Dedifferentiated amniotic fluid mesenchymal stem cell (primary cell): ENCODE results near the gene CISH.

ENCODE experiments used
- DNase-seq: peaks from one replicate; pipeline ENCODE4 v3.0.0-alpha.2; 2016; ENCODE audit errors: extremely low spot score

Gene CISH

DNA sequence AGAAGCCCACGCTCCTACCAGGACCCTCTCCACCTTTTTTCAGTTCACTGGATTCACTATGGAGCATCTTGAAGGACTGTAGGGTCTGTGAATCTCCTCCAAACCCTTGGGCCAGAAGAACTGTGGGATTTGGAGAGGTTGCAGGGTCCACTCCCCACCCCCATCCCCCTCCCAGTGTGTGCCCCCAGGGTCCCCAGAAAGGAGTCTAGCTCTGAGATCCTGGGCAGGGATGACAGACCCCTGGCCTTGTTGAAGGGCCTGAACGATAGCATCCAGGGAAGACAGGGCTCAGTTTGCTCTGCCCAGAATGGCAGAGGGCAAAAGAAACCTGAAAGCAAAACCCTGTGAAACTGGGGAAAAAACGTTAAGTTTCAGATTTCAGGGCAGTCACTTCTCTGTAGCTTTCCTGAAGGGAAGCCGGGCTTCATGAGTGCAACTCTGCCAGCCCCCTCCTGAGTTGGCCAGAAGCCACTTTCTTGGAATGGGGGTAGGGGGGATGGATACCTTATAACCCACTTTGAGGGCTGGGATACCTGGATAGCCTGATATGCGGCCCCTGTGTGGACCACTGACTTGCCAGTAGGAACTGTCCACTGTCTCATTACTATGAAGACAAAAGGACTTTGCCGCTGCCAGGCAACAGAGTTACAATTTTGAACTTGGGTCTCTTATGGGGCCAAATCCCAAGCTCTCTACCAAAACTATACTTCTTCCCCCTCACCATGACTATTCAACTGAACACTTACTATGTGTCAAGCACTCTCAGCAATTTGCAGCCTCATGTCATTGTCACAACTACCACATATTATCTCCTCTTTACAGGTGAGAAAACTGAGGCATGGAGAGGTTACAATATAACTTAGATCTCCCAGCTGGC lies 1.6 kb upstream of the CISH start:
- DNase-seq, result no peak

DNA sequence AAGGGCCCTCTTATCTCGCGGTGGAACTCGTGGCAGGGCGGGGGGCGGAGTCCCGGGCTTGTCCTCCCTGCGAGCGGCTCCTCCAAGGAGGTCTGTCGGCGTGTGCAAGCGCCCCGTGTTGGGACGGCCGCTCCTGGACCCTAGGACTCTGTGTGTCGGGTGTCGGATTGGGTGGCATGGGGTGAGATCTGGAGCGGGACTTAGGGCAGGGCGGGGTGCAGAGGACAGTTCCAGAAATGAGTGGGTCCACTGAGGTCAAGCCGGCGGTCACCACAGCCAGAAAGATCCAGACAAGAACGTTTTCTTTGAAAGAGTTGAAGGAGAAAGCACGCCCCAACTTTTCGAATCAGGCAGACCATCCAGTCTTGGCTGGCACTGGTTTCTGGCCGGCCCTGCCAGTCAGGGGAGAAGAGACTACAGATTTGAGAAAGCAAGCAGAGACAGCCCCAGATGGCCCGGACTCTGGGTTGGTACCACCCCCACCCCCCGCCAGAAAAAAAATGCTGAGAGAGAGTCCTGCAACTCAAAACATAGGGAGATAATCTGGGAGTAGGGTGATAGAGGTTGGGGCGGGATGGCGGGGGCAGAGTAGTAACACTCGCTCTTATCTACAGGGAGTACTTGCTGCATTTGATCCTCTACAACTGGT lies 784 bp upstream of the CISH start:
- DNase-seq, result no peak

DNA sequence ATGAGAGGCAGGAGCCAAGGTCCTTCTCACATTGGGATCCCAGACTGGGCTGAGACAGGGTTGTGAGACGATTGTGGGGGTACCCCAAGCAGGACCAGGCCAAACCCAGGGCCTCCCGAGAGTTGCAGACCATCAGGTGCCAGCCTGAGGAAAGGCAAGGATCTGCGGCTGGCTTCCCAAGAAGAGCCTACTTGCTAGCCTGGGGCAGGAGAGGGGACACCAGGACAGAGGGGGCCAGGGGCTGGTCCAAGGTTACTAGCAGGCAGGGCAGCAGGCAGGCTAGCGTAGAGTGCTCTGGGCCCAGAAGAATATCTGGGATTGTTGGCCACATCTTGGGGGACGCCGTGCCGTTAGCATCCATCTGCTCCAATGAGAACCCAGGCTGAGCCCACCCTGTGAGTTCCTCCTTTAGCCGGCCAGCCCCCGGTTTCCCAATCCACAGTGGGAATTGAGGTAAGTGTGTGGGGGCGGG lies 546 bp downstream of the CISH start:
- DNase-seq, result no peak

DNA sequence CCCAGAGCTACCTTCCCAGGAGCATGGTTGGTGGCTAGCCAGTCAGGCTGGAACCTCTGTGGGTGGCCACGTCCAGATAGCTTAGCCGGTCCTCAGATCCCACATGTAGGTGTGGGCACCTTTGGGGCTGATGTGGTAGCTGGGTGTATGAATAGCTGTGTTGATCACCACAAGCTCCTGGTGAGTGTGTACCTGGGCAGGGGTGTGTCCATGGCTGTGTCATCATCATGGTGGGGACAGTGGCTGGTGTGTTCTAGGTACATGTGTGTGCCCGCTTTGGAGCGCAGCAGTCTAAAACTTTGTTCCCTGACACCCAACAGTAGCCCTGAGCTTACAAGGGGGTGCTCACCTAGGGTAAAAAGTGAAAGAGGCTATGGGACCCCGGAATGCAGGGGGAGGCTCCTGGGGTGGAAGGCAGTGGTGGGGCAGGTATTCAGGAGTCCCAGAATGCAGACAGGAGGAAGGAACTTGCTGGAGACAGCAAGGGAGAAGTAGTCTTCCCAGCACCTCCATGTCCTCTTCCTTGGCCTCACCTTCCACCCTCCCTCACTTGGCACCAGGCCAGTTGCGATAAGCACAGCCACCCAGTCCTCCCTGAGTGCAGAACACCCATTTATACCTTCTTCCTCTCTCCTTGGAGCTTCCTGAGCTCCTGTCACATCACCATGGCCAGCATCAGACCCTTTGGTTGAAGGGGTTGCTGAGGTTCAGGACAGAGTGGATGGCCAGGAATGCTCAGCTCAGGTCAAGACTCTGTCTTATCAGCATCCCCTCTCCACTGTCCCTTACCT lies 1.2 kb downstream of the CISH start:
- DNase-seq, result no peak

DNA sequence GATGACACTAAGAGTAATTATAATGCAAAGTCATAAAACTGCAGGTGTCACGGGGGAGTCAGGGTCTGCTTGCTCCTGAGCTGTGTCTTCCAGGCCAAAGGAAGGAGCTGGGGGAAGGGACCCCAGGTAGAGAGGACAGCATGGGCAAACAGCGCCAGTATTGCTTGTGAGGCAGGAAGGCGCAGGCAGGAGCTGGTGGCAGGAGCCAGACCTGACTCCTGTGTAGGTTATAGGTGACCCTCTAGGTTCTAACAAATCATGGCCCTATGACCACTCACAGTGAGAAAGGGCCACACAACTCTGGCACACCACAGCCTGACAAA lies 1.9 kb downstream of the CISH start:
- no peak for DNase-seq

DNA sequence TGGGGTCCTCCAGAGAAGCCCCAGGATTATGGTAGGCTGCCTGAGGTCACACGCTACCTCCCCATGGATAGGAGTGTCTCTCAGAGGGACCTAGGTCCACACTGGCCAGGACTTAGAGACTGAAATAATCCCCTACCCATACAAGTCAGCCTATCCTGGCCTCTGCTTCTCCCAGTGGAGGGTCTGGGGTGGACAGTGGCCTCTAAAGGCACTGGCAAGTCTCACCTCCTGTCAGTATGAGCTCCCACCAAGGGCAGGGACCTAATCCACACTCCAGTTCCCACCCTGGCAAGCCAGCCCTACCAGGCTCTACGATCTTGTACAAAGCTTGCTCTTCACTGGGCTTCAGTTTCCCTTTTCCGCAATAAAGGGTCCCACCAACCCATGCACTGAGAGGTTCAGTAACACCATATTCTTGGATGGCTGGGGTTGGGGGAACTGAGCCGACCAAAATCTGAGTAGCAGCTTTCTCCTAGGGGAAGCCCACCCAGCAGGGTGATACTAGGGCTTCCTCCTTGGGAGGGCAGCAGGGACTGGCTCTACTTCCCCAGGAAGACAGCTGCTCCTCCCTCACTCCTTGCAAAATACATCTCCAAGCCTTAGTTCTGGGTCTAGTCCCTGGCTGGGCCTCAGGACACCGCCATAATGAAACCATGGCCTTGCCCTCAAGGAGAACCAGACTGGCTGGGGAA lies 2.4 kb downstream of the CISH start:
- no peak for DNase-seq

DNA sequence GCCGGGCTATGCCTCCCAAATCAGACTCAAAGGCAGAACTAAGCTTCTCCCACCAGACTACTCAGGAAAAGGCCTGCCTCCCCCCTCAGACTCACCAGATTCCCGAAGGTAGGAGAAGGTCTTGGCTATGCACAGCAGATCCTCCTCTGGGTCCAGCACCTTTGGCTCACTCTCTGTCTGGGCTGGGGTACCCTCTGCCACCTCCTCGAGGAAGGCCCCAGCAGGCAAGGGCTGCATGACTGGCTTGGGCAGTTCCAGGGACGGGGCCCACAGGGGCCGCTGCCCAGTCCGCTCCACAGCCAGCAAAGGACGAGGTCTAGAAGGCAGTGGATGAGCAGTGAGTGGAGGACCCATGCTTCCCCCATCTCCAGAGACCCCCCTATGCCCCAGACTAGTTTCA lies 3.3 kb downstream of the CISH start:
- no peak for DNase-seq

DNA sequence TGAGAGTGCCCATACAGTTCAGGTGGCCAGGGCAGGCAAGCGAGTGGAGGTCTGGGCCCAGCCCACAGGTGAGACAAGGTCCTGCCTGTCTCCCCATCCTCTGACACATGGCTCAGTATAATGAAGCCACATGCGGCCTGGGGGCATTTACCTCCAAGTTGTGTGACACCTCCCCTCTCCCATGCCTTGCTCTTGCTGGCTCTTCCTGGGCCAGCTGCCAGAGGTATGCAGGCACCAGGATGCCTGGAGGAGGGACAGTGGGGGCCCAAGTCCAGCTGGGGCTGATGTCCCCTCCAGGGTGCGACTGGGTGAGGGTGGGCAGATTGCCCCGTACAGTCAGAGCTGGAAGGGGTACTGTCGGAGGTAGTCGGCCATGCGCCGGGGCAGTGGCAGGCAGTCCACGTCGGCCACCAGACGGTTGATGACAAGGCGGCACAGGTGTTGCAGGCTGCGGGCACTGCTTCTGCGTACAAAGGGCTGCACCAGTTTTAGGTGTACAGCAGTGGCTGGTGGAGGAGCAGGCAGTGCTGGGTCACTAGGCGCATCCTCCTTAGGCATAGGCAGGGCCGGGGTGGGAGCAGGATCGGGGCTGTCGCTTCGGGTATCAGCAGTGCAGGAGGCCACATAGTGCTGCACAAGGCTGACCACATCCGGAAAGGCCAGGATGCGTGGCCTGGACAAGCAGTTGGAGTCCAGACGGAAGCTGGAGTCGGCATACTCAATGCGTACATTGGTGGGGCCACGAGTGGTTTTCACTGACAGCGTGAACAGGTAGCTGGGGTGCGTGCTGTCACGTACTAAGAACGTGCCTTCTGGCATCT lies 4.1 kb downstream of the CISH start:
- no peak for DNase-seq

DNA sequence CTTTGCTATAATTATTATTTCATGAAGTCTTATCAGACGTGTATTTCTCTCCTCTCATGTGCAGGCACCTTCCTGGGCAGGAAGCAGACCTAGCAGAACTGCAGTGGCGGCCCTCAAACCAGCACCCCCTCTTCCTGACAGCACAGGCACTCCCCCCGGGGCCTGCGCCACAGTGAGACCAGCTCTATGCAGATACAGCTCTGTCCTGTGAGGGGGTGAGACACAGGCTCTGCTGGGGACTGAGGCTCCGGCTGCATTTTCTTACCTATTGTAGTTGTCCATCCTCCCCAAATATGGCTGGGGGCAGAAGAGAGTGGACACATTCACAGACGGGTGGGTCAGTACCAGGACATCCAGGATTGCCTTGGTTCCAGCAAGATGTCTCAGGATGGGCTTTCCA lies 5.0 kb downstream of the CISH start:
- no peak for DNase-seq

DNA sequence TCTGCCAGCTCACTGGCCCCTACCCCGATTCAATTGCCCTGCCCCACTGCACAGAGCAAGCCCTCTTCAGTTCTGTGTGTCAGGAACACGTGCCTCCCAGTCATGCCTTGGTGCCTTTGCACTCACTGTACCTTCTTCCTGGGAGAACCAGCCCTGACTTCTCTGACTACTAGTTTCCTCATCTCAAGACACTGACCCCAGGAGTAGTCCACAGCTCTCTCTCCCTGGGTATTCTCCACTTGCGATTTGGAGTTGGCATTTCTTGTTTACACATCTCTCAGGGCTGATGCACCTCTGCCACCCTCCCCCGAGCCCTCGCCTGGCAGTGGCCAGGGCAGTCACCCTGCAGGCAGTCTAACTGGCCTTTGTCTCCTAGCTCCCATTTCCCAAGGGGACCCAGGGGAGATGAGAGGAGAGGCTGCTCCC lies 5.7 kb downstream of the CISH start:
- no peak for DNase-seq

DNA sequence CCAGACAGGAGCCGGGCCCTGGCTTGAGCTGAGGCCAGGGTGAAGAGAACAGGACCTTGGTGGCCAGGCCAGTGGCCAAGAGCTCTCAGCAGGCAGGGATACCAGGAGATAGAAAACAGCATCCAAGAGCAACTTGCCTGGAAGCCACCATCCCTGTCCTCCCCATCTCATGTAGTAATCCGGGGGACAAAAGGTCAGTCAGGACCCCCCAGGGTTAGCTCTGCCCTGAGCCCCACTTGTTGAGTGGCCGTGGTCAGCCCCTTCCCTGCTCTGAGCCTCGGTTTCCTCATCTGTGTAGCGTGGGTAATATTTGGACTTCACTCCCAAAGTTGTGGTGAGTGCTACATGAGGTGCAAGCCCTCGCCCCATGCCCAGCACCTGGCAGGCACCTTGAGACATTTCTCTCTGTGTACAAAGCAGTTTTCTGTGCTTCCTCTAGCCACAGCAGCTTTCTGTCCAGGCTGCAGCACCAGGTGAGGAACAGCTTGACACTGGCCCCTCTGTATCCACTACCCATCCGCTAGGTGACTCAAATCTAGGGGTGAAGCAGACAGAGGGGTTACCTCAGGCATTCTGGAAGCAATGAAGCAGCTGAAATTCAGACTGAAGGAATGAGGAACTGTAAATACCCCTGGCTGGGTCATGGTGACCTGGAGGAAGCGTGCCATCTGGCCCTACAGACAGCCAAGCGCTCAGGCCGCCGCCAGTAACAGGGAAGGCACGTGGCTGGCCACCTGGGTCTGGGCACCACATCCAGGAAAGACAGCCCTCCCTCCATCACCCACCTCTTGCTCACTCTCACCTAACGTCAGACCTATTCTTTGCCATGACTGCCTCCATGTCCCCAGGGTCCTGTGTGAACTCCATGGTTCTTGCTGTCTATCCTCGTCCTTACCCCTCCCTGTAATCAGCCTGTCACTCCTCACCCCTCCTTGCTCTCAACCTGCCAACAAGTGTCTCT lies 6.7 kb downstream of the CISH start:
- DNase-seq, result no peak

DNA sequence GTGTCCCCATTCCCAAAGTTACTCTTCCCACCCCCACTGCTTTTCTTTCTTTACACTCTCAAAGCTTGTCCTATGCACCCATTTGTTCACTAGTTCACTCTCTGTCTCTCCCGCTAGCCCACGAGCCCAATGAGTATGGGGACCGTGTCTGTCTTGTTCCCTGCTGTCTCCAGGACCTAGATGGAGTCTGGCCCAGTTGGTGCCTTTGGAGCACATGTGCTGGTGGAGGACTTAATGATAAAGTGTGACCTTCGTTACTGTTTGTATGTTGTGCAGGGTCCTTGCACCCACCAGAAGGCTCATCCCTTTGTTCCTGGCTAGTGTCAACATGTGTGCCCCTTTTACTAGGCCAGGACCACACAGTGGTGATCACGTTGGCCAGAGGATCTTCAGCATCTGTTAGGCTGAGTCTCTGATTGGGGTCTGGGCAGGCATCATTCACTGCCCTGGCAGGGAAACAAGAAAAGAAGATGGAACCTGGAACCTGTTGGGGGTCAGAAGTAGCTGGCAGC lies 7.4 kb downstream of the CISH start:
- DNase-seq, result no peak

DNA sequence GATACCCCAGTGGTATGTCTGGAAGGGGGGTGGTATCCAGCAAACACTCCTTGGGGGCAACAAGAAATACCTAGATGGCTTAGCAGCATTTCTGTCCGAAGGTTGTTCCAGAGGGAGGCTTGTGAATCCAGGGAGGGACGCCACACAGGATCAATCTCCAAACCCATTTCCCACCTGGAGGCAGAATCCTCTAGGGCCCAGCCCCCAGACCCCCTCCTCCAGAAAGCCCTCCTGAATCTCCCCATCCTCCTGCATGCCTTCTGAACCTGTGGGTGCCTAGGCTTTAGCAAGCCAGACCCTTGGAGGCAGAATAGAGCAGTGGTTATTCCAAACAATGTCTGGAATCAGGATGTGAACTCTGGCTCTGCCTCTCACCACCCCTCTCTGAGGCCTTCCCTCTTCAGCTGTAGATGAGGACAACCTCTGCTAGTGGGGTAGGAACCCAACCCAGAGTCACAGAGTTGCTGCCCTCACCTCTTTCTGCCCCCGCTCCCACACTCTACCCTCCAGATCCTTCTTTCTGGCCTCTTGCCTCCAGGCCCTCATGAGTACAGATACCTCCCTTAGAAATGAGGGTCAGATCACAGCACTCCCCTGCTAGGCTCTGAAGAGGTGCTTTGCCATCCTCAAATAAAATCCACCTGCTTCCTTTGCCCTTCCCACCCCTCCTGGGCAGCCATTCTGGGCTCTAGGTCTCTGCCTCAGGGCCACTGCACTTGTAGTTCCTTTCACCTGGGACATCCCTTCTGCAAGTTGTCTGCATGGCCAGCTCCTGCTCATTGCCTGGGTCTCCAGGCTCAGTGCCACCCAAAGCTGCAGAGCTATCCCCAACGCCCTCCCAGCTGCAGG lies 8.1 kb downstream of the CISH start:
- no peak for DNase-seq

DNA sequence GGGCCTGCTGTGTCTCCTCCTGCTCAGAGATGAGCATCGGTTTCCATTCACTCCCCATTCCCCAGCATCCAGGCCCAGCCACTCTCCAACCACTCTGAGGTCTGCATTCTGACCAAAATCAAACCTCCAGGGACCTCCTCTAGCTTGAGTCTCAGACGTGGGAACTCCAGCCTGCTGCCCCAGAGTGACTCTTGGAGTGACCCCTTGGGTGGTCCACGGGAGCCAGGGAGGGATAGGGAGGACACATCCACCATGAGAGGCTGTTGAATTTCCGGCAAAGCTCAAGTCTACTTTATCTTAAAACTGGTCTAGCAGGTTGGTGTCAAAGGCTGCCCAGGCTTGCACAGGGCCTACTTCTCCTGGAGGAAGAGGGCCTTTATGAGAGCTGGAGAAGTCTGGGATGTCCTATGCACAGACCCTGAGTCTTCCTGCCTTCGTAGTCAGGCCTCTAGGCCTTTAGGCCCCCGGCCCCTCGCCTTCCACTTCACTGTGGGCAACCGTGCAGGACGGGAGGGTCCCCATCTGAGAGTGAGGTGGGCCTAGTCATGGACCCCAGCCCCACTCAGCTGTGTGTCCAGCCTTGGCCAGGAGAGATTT lies 8.9 kb downstream of the CISH start:
- DNase-seq, result no peak

DNA sequence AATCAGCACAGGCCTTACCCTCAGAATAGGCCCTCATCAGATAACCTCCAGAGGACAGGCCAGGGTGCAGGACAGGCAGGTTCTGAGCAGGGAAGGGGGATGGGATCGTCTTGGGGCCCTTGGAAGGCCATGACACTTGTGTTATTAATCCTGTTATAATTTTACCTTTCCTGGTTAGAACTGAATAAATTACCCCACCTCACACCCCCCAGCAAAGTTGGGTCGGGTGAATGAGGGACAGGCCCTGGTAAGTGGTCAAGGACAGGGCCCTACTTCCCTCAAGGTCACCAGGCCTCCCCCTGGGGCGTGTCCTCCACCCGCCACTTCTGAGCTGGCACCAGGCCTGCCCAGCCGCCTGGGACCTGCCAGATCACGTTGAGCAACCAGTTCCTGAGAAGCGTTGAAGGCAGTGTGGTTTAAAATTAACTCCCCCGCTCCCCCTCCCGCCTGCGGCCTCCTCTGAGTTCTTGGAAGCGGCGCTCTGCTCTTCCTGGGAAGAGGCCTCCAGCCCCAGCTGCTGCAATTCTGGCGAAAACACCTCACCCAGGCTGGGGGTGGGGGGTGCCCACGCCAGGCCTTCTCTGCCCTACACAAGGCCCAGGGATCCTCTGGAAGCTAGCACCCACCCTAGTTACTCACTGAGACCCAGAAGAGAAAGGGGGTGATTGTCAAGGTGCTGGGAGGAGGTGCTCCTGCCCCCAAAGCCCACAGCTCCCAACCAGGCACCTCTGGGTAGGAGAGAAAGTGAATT lies 10.6 kb downstream of the CISH start:
- peak; percentile 73 for DNase-seq

DNA sequence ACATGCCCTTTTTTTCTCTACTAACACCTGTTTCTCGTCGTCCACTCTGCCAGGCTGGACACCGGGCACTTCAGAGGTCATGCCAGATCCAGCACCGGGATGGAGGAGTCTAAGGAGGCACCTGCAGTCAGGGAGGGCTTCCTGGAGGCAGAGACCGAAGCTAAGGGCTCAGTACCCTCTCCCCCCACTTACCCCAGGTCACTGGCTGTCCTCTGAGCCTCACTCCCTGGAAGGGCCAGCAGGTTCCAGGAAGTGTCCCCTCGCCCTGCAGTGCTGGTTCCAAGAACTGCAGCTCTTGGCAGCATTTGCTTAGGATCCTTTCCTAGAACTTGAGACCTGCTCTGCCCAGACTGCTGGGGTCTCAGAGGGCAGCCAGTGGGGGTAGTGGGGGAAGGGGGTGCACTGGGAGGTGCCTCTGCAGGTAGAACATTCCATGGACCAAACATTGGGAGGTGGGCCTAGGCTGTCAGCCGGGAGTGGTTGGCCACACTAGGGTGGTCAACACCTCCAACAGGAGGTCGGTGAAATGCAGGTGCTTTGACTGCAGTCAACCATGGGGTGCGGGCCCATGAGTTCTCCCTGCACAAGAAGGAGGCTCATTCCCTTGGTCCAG lies 11.3 kb downstream of the CISH start:
- DNase-seq, result no peak

DNA sequence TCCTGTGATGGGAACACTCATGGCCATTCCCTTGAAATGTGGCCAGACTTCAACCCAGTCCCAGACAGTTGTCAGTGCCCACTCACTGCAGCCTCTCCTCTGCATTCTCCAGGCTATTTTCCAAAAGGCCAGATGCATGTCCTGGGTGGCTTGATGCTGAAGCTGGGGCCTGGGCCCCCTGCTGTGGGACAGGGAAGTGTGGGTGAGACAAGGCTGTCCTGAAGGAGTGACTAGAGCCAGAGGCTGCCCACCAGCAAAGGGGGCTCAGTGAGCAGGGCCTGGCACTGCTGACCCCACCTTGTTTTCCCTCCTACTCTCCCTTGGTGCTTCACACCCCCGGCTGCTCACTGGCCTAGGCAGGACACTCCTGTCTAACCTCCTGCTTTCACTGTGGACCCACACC lies 11.9 kb downstream of the CISH start:
- no peak for DNase-seq
